22Rv1 (cell line): ENCODE data around the gene MLXIPL.

ENCODE experiments used
- H3K27ac ChIP-seq: fragments of 450-650 bp; 2 replicates; pipeline ENCODE4 v1.5.1; 2017
- CTCF ChIP-seq: fragments of 450-650 bp; IDR thresholded peaks from 2 replicates; pipeline ENCODE4 v1.5.1; 2017; ENCODE audit warnings: mild to moderate bottlenecking
- ZFX ChIP-seq: fragments of 450-650 bp; IDR thresholded peaks from 2 replicates; pipeline ENCODE4 v1.6.1; 2017; ENCODE audit warnings: antibody characterized with exemption, borderline replicate concordance

MLXIPL gene

GRCh38 chr7:73578342-73579128 is 45.8 kb downstream of the MLXIPL start, which contains the start of gene TBL2:
TSS of gene TBL2 (minus strand) at chr7:73578579. CDS start at chr7:73578549, 30 bp downstream.
- TF ChIP-seq ZFX (no peak), CTCF (peak; percentile 12)
- peak within 1 kb of the TSS; percentile 84 for H3K27ac ChIP-seq

GRCh38 chr7:73577627-73578341 is 46.5 kb downstream of the MLXIPL start:
- H3K27ac ChIP-seq, result peak overlapping the region; percentile 84
- TF ChIP-seq CTCF (no peak), ZFX (no peak)

GRCh38 chr7:73573791-73574190 is 50.5 kb downstream of the MLXIPL start:
- no peak overlapping the region for H3K27ac ChIP-seq
- TF ChIP-seq CTCF (no peak), ZFX (no peak)

- no peak for TF ChIP-seq ZFX
- no peak for TF ChIP-seq CTCF
- no peak overlapping the region for H3K27ac ChIP-seq
These were observed 51.0 kb downstream of the MLXIPL start for GRCh38 chr7:73573276-73573675.

- no peak for TF ChIP-seq CTCF
- TF ChIP-seq ZFX, result no peak
- H3K27ac ChIP-seq, result no peak overlapping the region
These were observed 51.5 kb downstream of the MLXIPL start for GRCh38 chr7:73572767-73573186.

- TF ChIP-seq ZFX, result no peak
- H3K27ac ChIP-seq, result no peak overlapping the region
These were observed 53.3 kb downstream of the MLXIPL start for GRCh38 chr7:73570977-73571376.

GRCh38 chr7:73570521-73570920 is 53.8 kb downstream of the MLXIPL start:
- TF ChIP-seq CTCF, result no peak
- no peak for TF ChIP-seq ZFX
- H3K27ac ChIP-seq, result no peak overlapping the region
